Measurements from ENCODE around the gene DTWD2. TPM values are rescaled to one million over a fixed set of nuclear protein-coding genes. Genes with fewer than 3 reads are reported as not detected.

DTWD2 gene
- total RNA-seq, 3 donors from 2014 or later: 3.5 to 4.3 (median 3.7) TPM

Other genes starting within 250 kb of the DTWD2 start
- gene DMXL1, start 82.5 kb upstream of the DTWD2 start, total RNA-seq: 10 to 100 TPM; 16.0 to 27.5 (median 18.7) TPM